Trophoblast cell (in vitro differentiated cells and primary cell): ENCODE results near the gene FAN1.
A peak's percentile ranks its signal among the peaks of the same experiment; 100 is the strongest.

Experiments used
- DNase-seq, 2 donors: peaks; one replicate each; pipeline ENCODE4 v3.0.0-alpha.2; 2016
- H2AFZ ChIP-seq: 2 replicates; pipeline ENCODE4 v1.6.1; 2013; ENCODE audit warnings: low read length, moderate library complexity, mild to moderate bottlenecking; ENCODE audit not compliant: insufficient read depth, poor library complexity
- H2AK5ac ChIP-seq: 2 replicates; pipeline ENCODE4 v1.6.1; 2013; ENCODE audit warnings: mild to moderate bottlenecking, low read length
- H2BK120ac ChIP-seq: 2 replicates; pipeline ENCODE4 v1.6.1; 2013; ENCODE audit warnings: low read length, mild to moderate bottlenecking, moderate library complexity; ENCODE audit not compliant: insufficient read depth, poor library complexity
- H2BK12ac ChIP-seq: 2 replicates; pipeline ENCODE4 v1.6.1; 2013; ENCODE audit warnings: mild to moderate bottlenecking, low read length, moderate library complexity
- H2BK5ac ChIP-seq: 2 replicates; pipeline ENCODE4 v1.6.1; 2013; ENCODE audit warnings: low read length, low read depth, moderate library complexity, mild to moderate bottlenecking; ENCODE audit not compliant: poor library complexity
- H3K14ac ChIP-seq: 2 replicates; pipeline ENCODE4 v1.6.1; 2013; ENCODE audit warnings: mild to moderate bottlenecking, low read length
- H3K18ac ChIP-seq: 2 replicates; pipeline ENCODE4 v1.6.1; 2013; ENCODE audit warnings: mild to moderate bottlenecking, low read length
- H3K23ac ChIP-seq: 2 replicates; pipeline ENCODE4 v1.6.1; 2013; ENCODE audit warnings: low read length
- H3K27ac ChIP-seq: 2 replicates; pipeline ENCODE4 v1.5.1; 2013; ENCODE audit warnings: low read depth, mild to moderate bottlenecking, inconsistent platforms, low read length, moderate library complexity
- H3K27me3 ChIP-seq: 2 replicates; pipeline ENCODE4 v1.6.1; 2013; ENCODE audit warnings: inconsistent platforms, mild to moderate bottlenecking, low read length, moderate library complexity; ENCODE audit not compliant: insufficient read depth
- H3K36me3 ChIP-seq, 2 experiments: 1 replicate in 1 of 2; 2 replicates in 1 of 2; pipeline ENCODE4 v1.6.1; 2013; ENCODE audit warnings: low read length in 2 of 2, mild to moderate bottlenecking in 2 of 2, moderate library complexity in 1 of 2; ENCODE audit not compliant: insufficient read depth in 2 of 2, control insufficient read depth in 1 of 2
- H3K4ac ChIP-seq: 2 replicates; pipeline ENCODE4 v1.6.1; 2013; ENCODE audit warnings: low read depth, mild to moderate bottlenecking, low read length, moderate library complexity
- H3K4me1 ChIP-seq, 2 experiments: 1 replicate in 1 of 2; 2 replicates in 1 of 2; pipeline ENCODE4 v1.6.1; 2013; ENCODE audit warnings: low read length in 2 of 2, mild to moderate bottlenecking in 2 of 2, moderate library complexity in 1 of 2; ENCODE audit not compliant: insufficient read depth in 2 of 2, control insufficient read depth in 1 of 2
- H3K4me2 ChIP-seq: 2 replicates; pipeline ENCODE4 v1.6.1; 2013; ENCODE audit warnings: inconsistent platforms, mild to moderate bottlenecking, low read length, moderate library complexity
- H3K4me3 ChIP-seq: 2 replicates; pipeline ENCODE4 v1.5.1; 2013; ENCODE audit warnings: mild to moderate bottlenecking, low read depth, low read length, inconsistent platforms
- H3K79me1 ChIP-seq: one replicate; pipeline ENCODE4 v1.6.1; 2013; ENCODE audit warnings: low read length
- H3K79me2 ChIP-seq: 2 replicates; pipeline ENCODE4 v1.6.1; 2013; ENCODE audit warnings: low read length, mild to moderate bottlenecking; ENCODE audit not compliant: control insufficient read depth, insufficient read depth, poor library complexity
- H3K9ac ChIP-seq: 2 replicates; pipeline ENCODE4 v1.6.1; 2013; ENCODE audit warnings: mild to moderate bottlenecking, low read length
- H3K9me3 ChIP-seq: 2 replicates; pipeline ENCODE4 v1.6.1; 2013; ENCODE audit warnings: low read depth, mild to moderate bottlenecking, control low read depth, inconsistent platforms, low read length; ENCODE audit not compliant: insufficient read depth
- H4K12ac ChIP-seq: 2 replicates; pipeline ENCODE4 v1.6.1; 2013; ENCODE audit warnings: low read depth, mild to moderate bottlenecking, low read length, moderate library complexity
- H4K8ac ChIP-seq: 2 replicates; pipeline ENCODE4 v1.6.1; 2013; ENCODE audit warnings: low read depth, mild to moderate bottlenecking, low read length, moderate library complexity
- H4K91ac ChIP-seq: one replicate; pipeline ENCODE4 v1.6.1; 2013; ENCODE audit warnings: low read depth, mild to moderate bottlenecking, low read length, moderate library complexity
- WGBS: extraction: QIAGEN DNeasy Blood & Tissue Kit; methylation state at CpG from one replicate; pipeline ENCODE4 v1.1.7; 2013; ENCODE audit warnings: missing lambda C conversion rate; ENCODE audit not compliant: insufficient read length, insufficient coverage; ENCODE audit errors: extremely low coverage; 5-methylcytosine and 5-hydroxymethylcytosine counted together

FAN1 gene

GRCh38 chr15:30962079-30962478, 58.4 kb downstream of the FAN1 start:
- peaks cover 15 to 37% of the 10 kb centered on the region in 2 experiments for H3K36me3 ChIP-seq
- H3K27ac ChIP-seq, result no peak overlapping the region
- no peak overlapping the region for H2AFZ ChIP-seq
- no peak overlapping the region for H3K23ac ChIP-seq
- no peak for DNase-seq
- H3K4me2 ChIP-seq, result no peak overlapping the region
- H3K79me1 ChIP-seq, result no peaks in the 10 kb centered on the region
- no peak overlapping the region for H2BK120ac ChIP-seq
- H3K9ac ChIP-seq, result no peak overlapping the region
- H3K4me3 ChIP-seq, result no peak overlapping the region
- H2AK5ac ChIP-seq, result no peak overlapping the region
- no peaks in the 10 kb centered on the region for H3K79me2 ChIP-seq
- H3K4ac ChIP-seq, result no peak overlapping the region
- no peak overlapping the region for H3K14ac ChIP-seq
- H4K91ac ChIP-seq, result no peak overlapping the region
- no peak overlapping the region for H2BK12ac ChIP-seq
- H2BK5ac ChIP-seq, result no peak overlapping the region
- no peaks in the 10 kb centered on the region for H3K27me3 ChIP-seq
- H4K8ac ChIP-seq, result no peak overlapping the region
- H3K4me1 ChIP-seq, result peaks cover 2% of the 10 kb centered on the region in 2 experiments
- H3K18ac ChIP-seq, result no peak overlapping the region
- H3K9me3 ChIP-seq, result no peaks in the 10 kb centered on the region
- no peak overlapping the region for H4K12ac ChIP-seq

- H3K23ac ChIP-seq, result no peak overlapping the region
- H4K91ac ChIP-seq, result no peak overlapping the region
- H2BK12ac ChIP-seq, result no peak overlapping the region
- H3K4me3 ChIP-seq, result no peak overlapping the region
- H3K9ac ChIP-seq, result no peak overlapping the region
- no peak overlapping the region for H3K14ac ChIP-seq
- no peaks in the 10 kb centered on the region for H3K27me3 ChIP-seq
- H3K4me2 ChIP-seq, result no peak overlapping the region
- H3K79me1 ChIP-seq, result no peaks in the 10 kb centered on the region
- H3K36me3 ChIP-seq, result peaks cover 12 to 33% of the 10 kb centered on the region in 2 experiments
- no peak overlapping the region for H2BK5ac ChIP-seq
- H4K8ac ChIP-seq, result no peak overlapping the region
- no peak for DNase-seq
- H3K27ac ChIP-seq, result no peak overlapping the region
- peaks cover 2% of the 10 kb centered on the region in 2 experiments for H3K4me1 ChIP-seq
- no peak overlapping the region for H3K18ac ChIP-seq
- H2BK120ac ChIP-seq, result no peak overlapping the region
- H3K4ac ChIP-seq, result no peak overlapping the region
- no peak overlapping the region for H2AK5ac ChIP-seq
- H3K79me2 ChIP-seq, result no peaks in the 10 kb centered on the region
- WGBS, result no CpG with 5 or more reads among the region's 3 CpGs
- no peak overlapping the region for H2AFZ ChIP-seq
- no peak overlapping the region for H4K12ac ChIP-seq
- no peaks in the 10 kb centered on the region for H3K9me3 ChIP-seq
Measured at GRCh38 chr15:30962659-30963058, 58.9 kb downstream of the FAN1 start.

GRCh38 chr15:30963681-30964080, 60.0 kb downstream of the FAN1 start:
- no peak overlapping the region for H2BK12ac ChIP-seq
- no peak overlapping the region for H4K91ac ChIP-seq
- H3K27me3 ChIP-seq, result no peaks in the 10 kb centered on the region
- H4K8ac ChIP-seq, result no peak overlapping the region
- no peak overlapping the region for H2BK5ac ChIP-seq
- H3K36me3 ChIP-seq, result peaks cover 8 to 26% of the 10 kb centered on the region in 2 experiments
- H3K79me2 ChIP-seq, result no peaks in the 10 kb centered on the region
- H3K18ac ChIP-seq, result no peak overlapping the region
- no peak overlapping the region for H4K12ac ChIP-seq
- no peak overlapping the region for H2AK5ac ChIP-seq
- WGBS, result no CpG with 5 or more reads among the region's 3 CpGs
- peaks cover 2% of the 10 kb centered on the region in 2 experiments for H3K4me1 ChIP-seq
- no peaks in the 10 kb centered on the region for H3K79me1 ChIP-seq
- H3K23ac ChIP-seq, result no peak overlapping the region
- H3K27ac ChIP-seq, result no peak overlapping the region
- H2BK120ac ChIP-seq, result no peak overlapping the region
- no peak overlapping the region for H2AFZ ChIP-seq
- no peak for DNase-seq
- H3K14ac ChIP-seq, result no peak overlapping the region
- H3K9me3 ChIP-seq, result no peaks in the 10 kb centered on the region
- no peak overlapping the region for H3K9ac ChIP-seq
- H3K4ac ChIP-seq, result no peak overlapping the region
- H3K4me3 ChIP-seq, result no peak overlapping the region
- no peak overlapping the region for H3K4me2 ChIP-seq

GRCh38 chr15:30969724-30970123, 66.0 kb downstream of the FAN1 start:
- no peak overlapping the region for H2BK12ac ChIP-seq
- no peak overlapping the region for H4K12ac ChIP-seq
- H3K9ac ChIP-seq, result no peak overlapping the region
- no peaks in the 10 kb centered on the region for H3K27me3 ChIP-seq
- no peaks in the 10 kb centered on the region for H3K79me1 ChIP-seq
- peak in 1 of 2 donors; percentile 32 for DNase-seq
- no peak overlapping the region for H4K8ac ChIP-seq
- H3K4me1 ChIP-seq, result no peaks in the 10 kb centered on the region
- H3K4me3 ChIP-seq, result no peak overlapping the region
- peaks cover 0 to 6% of the 10 kb centered on the region in 2 experiments for H3K36me3 ChIP-seq
- H2AFZ ChIP-seq, result no peak overlapping the region
- H3K79me2 ChIP-seq, result no peaks in the 10 kb centered on the region
- WGBS, result no CpG with 5 or more reads among the region's 2 CpGs
- no peak overlapping the region for H3K23ac ChIP-seq
- no peak overlapping the region for H2BK5ac ChIP-seq
- H4K91ac ChIP-seq, result no peak overlapping the region
- no peak overlapping the region for H2BK120ac ChIP-seq
- no peak overlapping the region for H2AK5ac ChIP-seq
- H3K4me2 ChIP-seq, result no peak overlapping the region
- no peak overlapping the region for H3K14ac ChIP-seq
- H3K27ac ChIP-seq, result no peak overlapping the region
- H3K18ac ChIP-seq, result no peak overlapping the region
- H3K9me3 ChIP-seq, result no peaks in the 10 kb centered on the region
- H3K4ac ChIP-seq, result no peak overlapping the region
